NOMO-1 treated with DMSO at 0.1 percent for 48 hours (cell line): ENCODE results near the gene S100A3.
"Not testable (repeated sequence)": the region's sequence is repeated elsewhere in the genome, so short reads cannot be mapped to it uniquely, and the experiment has no call there.

ENCODE experiments used
- DNase-seq: peaks from one replicate; lab custom pipeline; 2025; ENCODE audit not compliant: unreplicated experiment; lab: John Stamatoyannopoulos, UW

Gene S100A3, protein sequence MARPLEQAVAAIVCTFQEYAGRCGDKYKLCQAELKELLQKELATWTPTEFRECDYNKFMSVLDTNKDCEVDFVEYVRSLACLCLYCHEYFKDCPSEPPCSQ

DNA sequence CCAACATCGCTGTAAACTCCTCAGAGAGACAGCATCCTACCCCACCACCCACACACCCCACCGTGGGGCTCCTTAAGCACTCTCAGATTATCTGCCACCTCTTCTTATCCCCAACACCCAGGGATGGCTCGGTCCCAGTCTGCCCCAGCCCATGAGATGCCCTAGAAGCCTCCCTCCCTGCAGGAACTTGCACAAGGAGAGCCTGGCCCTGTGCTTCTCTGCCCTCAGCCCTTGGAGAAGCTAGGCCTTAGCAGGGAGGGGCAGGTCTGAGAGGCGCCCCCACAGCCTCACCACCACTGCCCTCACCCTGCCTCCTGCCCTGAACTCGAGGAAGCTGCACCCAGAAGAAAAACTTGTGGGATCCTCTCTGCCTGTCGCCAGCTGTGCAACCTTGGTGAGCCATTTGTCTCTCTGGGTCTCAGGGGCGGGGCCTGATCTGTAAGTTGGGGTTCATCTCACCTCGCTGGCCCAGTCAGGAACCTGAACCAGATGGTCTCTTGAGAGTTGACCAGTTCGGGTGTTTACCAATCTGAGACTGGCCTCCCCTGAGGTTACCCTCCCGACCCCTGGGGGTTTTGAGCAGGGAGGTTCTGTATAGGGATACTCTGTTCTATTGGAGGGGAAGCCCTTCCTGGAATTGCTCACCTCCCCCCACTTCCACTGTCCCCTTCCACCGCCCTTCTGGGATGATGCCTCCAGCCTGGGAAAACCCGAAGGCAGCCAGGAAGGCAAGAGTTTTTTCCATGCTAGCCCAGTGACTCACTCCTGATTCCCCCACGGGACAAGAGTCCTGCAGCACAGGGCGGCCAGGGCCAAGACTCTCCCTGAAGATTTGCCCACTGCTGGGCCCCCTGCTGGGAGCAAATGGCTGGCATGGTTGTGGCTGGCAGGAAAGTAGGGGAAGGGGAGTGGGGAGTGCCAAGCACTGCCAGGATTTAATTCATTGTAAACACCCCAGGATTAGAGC, at the start of gene S100A3:
TSS of gene S100A3 (minus strand) at position 537 of the 967 bp plus-strand sequence. CDS start 773 bp downstream, outside the sequence.
- no peak for DNase-seq

GRCh38 chr1:153598309-153599172, 49.5 kb upstream of the S100A3 start:
- DNase-seq: peak; percentile 99

DNA sequence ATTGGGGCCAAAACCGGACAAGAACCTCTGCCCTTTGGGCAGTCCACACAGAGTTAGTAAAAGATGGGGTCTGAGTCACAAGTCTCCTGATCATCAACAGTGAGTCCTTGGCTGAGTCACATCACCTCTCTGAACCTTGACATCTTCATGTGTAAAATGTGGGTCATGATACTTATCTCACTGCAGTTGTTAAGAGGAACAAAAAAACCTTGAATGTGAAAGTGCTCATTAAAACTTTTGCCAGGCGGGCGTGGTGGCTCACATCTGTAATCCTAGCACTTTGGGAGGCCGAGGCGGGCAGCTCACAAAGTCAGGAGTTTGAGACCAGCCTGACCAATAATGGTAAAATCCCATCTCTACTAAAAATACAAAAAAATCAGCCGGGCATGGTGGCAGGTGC, 48.1 kb upstream of the S100A3 start:
- peak; percentile 36 for DNase-seq

- no peak for DNase-seq
These were observed 43.7 kb upstream of the S100A3 start for GRCh38 chr1:153592748-153593147.

GRCh38 chr1:153588482-153588881, 39.4 kb upstream of the S100A3 start:
- no peak for DNase-seq

DNA sequence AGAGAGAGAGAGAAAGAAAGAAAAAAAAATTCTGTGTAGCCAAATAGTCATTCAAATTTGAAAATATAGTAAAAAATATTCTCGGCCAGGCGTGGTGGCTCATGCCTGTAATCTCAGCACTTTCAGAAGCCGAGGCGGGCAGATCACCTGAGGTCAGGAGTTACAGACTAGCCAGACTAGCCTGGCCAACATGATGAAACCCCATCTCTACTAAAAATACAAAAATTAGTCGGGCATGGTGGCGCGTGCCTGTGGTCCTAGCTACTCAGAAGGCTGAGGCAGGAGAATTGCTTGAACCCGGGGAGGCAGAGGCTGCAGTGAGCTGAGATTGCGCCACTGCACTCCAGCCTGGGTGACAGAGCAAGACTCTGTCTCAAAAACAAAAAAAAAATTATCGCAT, 39.0 kb upstream of the S100A3 start:
- not testable (repeated sequence) for DNase-seq

- no peak for DNase-seq
These were observed 38.3 kb upstream of the S100A3 start for GRCh38 chr1:153587314-153587713.

GRCh38 chr1:153586347-153586746, 37.3 kb upstream of the S100A3 start:
- DNase-seq: no peak

- no peak for DNase-seq
These were observed 35.9 kb upstream of the S100A3 start for GRCh38 chr1:153585006-153585405.

- no peak for DNase-seq
These were observed 34.9 kb upstream of the S100A3 start for GRCh38 chr1:153583976-153584375.

DNA sequence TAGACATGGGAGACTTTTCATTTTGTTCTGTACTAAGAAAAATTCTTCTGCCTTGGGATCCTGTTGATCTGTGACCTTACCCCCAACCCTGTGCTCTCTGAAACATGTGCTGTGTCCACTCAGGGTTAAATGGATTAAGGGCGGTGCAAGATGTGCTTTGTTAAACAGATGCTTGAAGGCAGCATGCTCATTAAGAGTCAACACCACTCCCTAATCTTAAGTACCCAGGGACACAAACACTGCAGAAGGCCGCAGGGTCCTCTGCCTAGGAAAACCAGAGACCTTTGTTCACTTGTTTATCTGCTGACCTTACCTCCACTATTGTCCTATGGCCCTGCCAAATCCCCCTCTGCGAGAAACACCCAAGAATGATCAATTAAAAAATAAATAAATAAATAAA, 34.5 kb upstream of the S100A3 start:
- DNase-seq: not testable (repeated sequence)

- DNase-seq: not testable (repeated sequence)
These were observed 33.8 kb upstream of the S100A3 start for GRCh38 chr1:153582836-153583235.

GRCh38 chr1:153578936-153579335, 29.9 kb upstream of the S100A3 start:
- DNase-seq: no peak

DNA sequence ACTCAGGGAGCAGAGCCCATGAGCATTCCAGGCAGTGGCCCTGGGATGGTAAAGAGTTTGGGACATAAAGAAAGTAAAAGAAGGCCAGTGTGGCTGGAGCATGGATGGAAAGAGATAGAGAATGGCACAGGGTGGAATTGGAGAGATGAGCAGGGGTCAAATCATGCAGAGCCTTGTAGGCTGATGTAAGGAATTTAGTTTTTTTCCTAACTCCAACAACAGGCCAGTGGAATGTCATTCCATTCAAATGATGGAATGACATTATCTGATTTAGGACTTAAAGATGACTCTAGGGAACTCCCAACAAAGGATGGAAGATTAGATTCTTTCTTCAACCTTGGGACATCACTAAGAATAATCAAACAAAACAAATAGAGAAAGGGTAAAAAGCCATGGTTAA, 29.4 kb upstream of the S100A3 start:
- DNase-seq: no peak

- no peak for DNase-seq
These were observed 28.6 kb upstream of the S100A3 start for GRCh38 chr1:153577624-153578051.

GRCh38 chr1:153577138-153577537, 28.1 kb upstream of the S100A3 start:
- DNase-seq: peak; percentile 46

DNA sequence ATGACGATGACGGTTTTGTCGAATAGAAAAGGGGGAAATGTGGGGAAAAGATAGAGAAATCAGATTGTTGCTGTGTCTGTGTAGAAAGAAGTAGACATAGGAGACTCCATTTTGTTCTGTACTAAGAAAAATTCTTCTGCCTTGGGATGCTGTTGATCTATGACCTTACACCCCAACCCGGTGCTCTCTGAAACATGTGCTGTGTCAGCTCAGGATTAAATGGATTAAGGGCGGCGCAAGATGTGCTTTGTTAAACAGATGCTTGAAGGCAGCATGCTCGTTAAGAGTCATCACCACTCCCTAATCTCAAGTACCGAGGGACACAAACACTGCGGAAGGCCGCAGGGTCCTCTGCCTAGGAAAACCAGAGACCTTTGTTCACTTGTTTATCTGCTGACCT, 26.4 kb upstream of the S100A3 start:
- not testable (repeated sequence) for DNase-seq

DNA sequence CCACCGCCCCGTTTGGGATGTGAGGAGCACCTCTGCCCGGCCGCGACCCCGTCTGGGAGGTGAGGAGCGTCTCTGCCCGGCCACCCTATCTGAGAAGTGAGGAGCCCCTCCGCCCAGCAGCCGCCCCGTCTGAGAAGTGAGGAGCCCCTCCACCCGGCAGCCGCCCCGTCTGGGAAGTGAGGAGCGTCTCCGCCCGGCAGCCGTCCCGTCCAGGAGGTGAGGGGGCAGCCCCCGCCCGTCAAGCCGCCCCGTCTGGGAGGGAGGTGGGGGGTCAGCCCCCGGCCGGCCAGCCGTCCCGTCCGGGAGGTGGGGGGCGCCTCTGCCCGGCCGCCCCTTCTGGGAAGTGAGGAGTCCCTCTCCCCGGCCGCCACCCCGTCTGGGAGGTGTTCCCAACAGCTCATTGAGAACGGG, 26.0 kb upstream of the S100A3 start:
- DNase-seq: not testable (repeated sequence)

GRCh38 chr1:153573351-153573750, 24.3 kb upstream of the S100A3 start:
- peak; percentile 77 for DNase-seq

GRCh38 chr1:153572569-153573015, 23.5 kb upstream of the S100A3 start:
- DNase-seq: peak; percentile 78

DNA sequence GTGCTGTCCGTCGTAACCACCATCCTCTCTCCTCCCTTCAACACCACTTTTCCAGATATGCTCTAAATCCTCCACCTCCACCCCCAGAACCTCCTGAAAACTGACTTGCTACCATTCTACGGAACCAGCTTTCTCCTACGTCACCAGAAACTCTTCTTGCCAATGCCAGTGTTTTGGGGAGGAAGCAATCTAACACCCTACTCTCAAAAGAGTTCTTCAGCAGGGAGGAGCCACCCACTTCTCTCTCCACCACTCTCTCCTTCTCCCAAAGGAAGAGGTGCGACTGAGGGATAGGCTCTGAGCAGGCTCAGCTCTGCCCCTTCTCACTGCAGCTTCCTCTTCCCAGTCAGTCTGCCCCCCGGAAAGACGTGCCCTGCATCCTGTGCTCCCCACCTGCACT, 22.6 kb upstream of the S100A3 start:
- no peak for DNase-seq
